GM19193 (cell line): ENCODE data around the gene TBL1XR1.

Source experiments
- POLR2A ChIP-seq: IDR thresholded peaks from 4 replicates; pipeline ENCODE4 v1.6.1; 2011; ENCODE audit not compliant: insufficient read depth, insufficient read length; ENCODE audit errors: extremely low read depth

TBL1XR1 gene

DNA sequence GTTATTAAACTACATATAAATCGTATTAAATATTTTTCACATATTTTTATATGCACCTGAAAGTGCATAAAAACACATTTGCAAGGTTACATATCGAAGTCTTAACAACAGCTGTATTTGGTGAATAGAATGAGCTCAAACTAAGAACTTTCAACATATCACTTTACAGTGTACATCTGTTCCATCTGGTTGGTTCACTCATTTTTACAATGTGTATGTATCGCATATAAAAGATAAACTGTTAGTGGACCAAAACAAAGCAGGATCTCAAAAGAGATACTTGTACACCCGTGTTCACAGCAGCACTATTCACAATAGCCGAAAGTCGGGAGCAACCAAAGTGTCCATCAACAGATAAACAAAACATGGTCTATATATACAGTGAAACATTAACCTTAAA is 55.8 kb downstream of the TBL1XR1 start:
- no peak for TF ChIP-seq POLR2A

- no peak for TF ChIP-seq POLR2A
Observed at GRCh38 chr3:177137774-177138705, 59.2 kb downstream of the TBL1XR1 start.

DNA sequence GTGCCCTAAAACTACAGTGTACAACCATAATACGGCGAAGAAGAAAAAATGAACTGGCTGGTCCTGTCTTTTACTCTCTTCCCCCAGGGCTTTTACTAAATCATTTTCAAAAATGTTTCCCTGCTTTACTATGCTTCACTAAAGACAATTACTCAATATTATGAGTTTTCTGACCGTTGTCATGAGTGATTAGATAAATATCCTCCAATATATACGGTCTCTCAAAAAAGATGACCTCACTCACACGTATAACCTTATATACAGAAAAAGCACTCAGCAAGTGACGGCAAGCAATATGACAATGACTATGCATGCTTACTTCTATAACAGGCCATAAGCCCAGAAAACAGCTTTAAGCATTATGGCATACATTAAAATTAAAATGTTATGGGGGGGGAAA is 60.5 kb downstream of the TBL1XR1 start:
- no peak for TF ChIP-seq POLR2A

DNA sequence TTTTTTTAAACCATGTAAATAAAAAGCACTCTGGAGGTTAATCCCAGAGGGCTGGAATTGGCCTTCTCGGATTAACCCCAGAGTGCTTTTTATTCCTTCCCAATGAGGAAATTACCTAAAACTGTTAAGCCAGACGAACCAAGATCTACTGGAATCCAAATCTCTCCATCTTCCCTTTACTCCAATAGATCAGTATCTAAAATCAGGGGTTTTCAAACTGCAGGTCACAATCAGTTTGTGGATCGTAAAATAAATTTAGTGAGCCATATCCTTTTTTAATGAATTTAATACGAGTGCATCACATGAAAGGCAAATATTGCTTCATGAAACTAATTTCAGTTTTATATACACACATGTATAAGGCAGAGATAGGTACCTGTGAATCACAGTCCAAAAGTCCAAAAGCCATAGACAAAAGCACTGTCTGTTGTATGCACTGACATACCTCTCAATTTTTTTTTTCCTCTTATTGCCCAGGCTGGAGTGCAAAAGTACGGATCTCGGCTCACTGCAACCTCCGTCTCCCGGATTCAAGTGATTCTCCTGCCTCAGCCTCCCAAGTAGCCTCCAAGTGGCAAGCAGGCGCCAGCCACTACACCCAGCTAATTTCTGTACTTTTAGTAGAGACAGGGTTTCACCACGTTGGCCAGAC is 61.3 kb downstream of the TBL1XR1 start:
- no peak for TF ChIP-seq POLR2A

DNA sequence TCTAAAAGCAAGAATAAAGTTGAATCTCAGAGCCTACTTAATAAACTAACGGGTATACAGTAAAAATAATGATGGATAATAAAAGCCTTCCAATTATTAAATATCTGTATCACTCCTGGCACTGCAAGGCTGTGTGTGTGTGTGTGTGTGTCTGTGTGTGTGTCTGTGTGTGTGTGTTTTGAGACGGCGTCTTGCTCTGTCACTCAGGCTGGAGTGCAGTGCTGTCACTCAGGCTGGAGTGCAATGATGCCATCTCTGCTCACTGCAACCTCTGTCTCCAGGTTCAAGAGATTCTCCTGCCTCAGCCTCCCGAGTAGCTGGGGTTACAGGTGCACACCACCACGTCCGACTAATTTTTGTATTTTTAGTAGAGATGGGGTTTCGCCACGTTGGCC is 62.5 kb downstream of the TBL1XR1 start:
- TF ChIP-seq POLR2A = no peak

- no peak for TF ChIP-seq POLR2A
Observed at GRCh38 chr3:177133860-177134815, 63.1 kb downstream of the TBL1XR1 start.

GRCh38 chr3:177131927-177132636 is 65.2 kb downstream of the TBL1XR1 start:
- no peak for TF ChIP-seq POLR2A

GRCh38 chr3:177127008-177127407 is 70.3 kb downstream of the TBL1XR1 start:
- no peak for TF ChIP-seq POLR2A

DNA sequence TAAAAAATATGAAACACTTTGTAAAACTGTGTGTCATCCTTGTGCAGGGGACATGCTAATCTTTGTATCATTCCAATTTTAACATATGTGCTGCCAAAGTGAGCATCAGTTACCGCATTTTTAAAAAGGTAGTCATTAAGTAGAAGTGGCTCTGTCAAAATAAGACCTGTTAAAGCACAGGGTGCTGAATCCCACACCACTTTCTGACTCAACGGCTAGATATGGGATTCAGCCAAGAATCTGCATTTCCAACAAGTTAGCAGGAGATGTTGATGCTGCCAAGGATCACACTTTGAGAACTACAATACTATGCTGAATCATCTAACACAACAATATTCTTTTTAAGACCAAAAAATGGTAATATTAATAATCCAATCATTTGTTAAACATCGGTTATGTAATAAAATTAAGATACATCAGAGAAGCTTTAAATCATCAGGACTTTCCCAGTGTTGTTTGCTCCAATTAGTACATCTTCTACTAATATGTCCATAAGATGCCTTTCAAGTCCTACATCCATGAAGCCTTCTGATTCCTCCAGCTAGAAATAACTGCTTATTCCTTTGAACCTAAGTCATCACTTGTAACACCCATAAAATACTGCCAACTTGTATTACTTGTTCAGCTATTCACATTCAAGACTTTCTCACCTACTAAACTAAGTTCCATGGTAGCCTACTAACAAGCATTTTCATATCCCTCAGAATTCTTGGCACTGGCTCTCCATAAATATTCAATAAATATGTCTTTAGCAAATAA is 71.1 kb downstream of the TBL1XR1 start:
- no peak for TF ChIP-seq POLR2A

DNA sequence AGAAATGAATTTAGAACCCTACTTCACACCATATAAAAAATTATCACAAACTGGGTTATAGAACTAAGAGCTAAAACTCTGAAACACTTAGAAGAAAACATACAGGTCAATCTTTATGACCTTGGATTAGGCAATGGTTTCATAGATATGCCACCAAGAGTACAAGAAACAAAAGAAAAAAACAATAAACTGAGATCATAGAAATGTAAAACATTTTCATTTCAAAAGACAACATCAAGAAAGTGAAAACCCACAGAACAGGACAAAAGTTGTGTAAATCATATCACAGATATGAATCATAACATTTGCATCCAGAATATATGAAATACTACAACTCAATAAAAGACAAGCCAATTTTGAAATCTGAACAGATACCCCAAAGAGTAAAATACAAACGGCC is 72.4 kb downstream of the TBL1XR1 start:
- TF ChIP-seq POLR2A = no peak

- TF ChIP-seq POLR2A = no peak
Observed at GRCh38 chr3:177123822-177124221, 73.5 kb downstream of the TBL1XR1 start.

DNA sequence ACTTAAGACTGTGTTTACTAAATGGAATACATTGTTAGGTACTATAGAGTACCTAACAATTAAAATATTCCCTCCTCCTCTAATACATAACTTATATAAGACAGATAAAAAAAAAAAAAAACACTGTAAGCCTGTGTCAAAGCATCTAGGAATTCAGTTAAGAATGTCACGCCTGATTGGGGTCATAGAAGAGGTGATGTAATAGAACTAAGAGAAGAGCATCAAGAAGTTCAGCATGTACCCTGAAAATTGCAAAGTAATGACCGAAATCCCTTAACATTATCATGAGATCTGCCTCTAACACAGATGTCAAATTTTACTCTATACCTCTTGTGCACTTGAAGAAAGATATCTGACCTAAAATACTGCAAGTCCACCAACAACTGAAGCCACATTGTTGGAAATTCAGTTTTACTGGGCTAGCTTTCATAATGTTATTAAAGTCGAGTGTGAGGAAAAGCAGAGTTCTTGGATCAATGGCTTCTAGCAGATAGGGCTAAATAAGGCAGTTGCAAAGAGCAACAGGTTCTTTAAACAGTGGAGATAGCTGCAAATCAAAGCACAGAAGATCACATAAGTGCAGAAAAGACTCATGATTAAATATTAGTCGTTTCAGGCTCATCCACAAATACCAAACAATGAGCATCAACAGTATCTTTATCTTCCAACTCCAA is 75.0 kb downstream of the TBL1XR1 start:
- no peak for TF ChIP-seq POLR2A

DNA sequence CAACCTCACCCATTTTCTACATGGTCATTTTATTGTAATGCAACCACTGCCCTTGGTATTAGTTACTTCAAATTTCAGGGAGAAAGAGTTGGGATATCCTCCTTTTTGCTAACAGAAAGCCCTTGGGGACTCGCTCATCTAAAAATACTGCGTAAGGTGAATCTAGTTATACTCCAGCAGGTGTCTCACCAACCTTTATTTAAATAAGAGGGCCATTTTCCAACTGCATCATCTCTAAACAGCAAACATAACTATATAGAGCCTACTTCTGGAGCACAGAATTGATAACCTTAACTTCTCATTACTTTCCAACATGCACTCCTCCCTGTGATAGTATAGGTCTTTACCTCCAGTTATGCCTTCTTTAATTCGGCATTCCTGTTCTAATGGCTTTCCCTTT is 77.5 kb downstream of the TBL1XR1 start:
- no peak for TF ChIP-seq POLR2A
